ENCODE results near the gene UBL7. TPM values are rescaled to one million over a fixed set of nuclear protein-coding genes. Genes with fewer than 3 reads are reported as not detected.

UBL7 gene
- total RNA-seq, 1 experiment from 2014 or later: 73.9 TPM

DNA sequence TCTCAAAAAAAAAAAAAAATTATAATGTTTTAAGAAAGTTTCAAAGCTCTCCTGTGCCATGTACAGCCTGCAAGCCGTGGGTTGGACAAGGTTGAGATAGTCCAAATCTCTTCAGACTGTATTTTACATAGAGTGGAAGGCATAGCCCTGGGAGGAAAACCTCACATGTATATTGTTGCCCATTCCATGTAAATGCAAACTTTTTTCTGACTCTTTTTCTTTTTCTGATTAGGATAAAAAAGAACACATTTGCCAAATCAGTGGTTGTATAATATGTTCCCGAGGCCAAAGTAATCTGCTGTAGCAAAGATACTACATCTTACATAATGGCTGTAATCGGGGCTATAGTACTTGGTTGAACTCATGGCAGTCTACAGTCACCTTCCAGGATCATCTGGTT, 35.7 kb upstream of the UBL7 start:
- peaks cover 14% of the 10 kb centered on the region; the same call in 1 of the 2 replicates for H3F3A ChIP-seq (ENCODE audit: insufficient read depth, low read depth)
- no peaks in the 10 kb centered on the region for H3K9me3 ChIP-seq (ENCODE audit: insufficient read depth, low read depth)
- no peaks in the 10 kb centered on the region for H3K27me3 ChIP-seq (ENCODE audit: insufficient read depth, low read depth)
- no peaks in the 10 kb centered on the region for H3K9me2 ChIP-seq (ENCODE audit: insufficient read depth)
- no peak overlapping the region for H3K4me3 ChIP-seq
- H3K27ac ChIP-seq: no peak overlapping the region
- no peaks in the 10 kb centered on the region for H3K36me3 ChIP-seq (ENCODE audit: low read depth)
- no peak overlapping the region for H2AFZ ChIP-seq
- ChIA-PET POLR2A (ENCODE audit: unreplicated experiment) (no interaction called here), CTCF (interaction anchor here (0.6 kb wide), 1 partner anchor 33 kb away, joined by 5 read pairs; no protein-coding TSS in a partner anchor)
- TF ChIP-seq, protein P1, sequence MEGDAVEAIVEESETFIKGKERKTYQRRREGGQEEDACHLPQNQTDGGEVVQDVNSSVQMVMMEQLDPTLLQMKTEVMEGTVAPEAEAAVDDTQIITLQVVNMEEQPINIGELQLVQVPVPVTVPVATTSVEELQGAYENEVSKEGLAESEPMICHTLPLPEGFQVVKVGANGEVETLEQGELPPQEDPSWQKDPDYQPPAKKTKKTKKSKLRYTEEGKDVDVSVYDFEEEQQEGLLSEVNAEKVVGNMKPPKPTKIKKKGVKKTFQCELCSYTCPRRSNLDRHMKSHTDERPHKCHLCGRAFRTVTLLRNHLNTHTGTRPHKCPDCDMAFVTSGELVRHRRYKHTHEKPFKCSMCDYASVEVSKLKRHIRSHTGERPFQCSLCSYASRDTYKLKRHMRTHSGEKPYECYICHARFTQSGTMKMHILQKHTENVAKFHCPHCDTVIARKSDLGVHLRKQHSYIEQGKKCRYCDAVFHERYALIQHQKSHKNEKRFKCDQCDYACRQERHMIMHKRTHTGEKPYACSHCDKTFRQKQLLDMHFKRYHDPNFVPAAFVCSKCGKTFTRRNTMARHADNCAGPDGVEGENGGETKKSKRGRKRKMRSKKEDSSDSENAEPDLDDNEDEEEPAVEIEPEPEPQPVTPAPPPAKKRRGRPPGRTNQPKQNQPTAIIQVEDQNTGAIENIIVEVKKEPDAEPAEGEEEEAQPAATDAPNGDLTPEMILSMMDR (conservative IDR thresholded peaks at IDR 0.05): no peak
- no peak for TF ChIP-seq EZH2 (IDR thresholded peaks at IDR 0.05; ENCODE audit: low read depth)
- BruUV-seq (replicated peaks): no TSS peak
- no peaks in the 10 kb centered on the region for H4K20me1 ChIP-seq (ENCODE audit: insufficient read depth)
- no peaks in the 10 kb centered on the region for H3K79me2 ChIP-seq (ENCODE audit: low read depth)
- peaks cover 13% of the 10 kb centered on the region for H3K4me1 ChIP-seq (replicated peaks; ENCODE audit: insufficient read depth)
- intact Hi-C loops (cut with micrococcal nuclease; ENCODE audit: unreplicated experiment): loop anchor here (1.0 to 2.0 kb wide), 2 partner anchors 34 to 50 kb away; no protein-coding TSS in a partner anchor
- no peak for DNase-seq
- no peak overlapping the region for H3K4me2 ChIP-seq

DNA sequence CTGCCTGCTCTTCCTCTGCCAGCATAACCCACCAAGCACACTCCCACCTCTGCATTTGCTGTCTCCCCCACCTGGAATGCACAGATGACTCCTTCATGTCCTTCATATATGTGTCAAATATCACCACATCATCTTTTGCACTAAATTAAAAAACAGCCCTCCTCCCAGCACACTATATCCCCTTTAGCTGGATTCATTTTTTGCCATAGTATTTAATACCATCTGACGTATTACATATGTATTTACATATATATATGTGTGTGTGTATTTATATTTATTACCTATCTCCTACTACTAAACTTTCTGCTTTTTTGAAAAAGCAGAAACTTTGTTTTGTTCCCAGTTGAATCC, 29.4 kb upstream of the UBL7 start:
- POLR2A ChIA-PET (ENCODE audit: unreplicated experiment): no interaction called here
- intact Hi-C loops (cut with micrococcal nuclease; ENCODE audit: unreplicated experiment): loop anchor here (1.0 kb wide), 1 partner anchor 50 kb away; no protein-coding TSS in a partner anchor
- Histone ChIP-seq H3F3A (ENCODE audit: insufficient read depth, low read depth) (0 out of 2 replicates have a peak, but pooled peaks cover 6% of the 10 kb centered on the region), H3K4me1 (replicated peaks; ENCODE audit: insufficient read depth) (no peaks in the 10 kb centered on the region), H3K9me3 (ENCODE audit: insufficient read depth, low read depth) (no peaks in the 10 kb centered on the region), H3K27me3 (ENCODE audit: insufficient read depth, low read depth) (no peaks in the 10 kb centered on the region), H3K27ac (no peak overlapping the region), H3K79me2 (ENCODE audit: low read depth) (no peaks in the 10 kb centered on the region), H3K4me2 (no peak overlapping the region), H4K20me1 (ENCODE audit: insufficient read depth) (no peaks in the 10 kb centered on the region), H3K36me3 (ENCODE audit: low read depth) (no peaks in the 10 kb centered on the region), H3K9me2 (ENCODE audit: insufficient read depth) (no peaks in the 10 kb centered on the region), H2AFZ (no peak overlapping the region), H3K4me3 (no peak overlapping the region)
- CTCF ChIA-PET: interaction anchor here (1.0 kb wide), 1 partner anchor 109 kb away, joined by 3 read pairs; no protein-coding TSS in a partner anchor
- TF ChIP-seq, protein P1 (conservative IDR thresholded peaks at IDR 0.05): no peak
- no TSS peak for BruUV-seq (replicated peaks)
- DNase-seq: no peak

DNA sequence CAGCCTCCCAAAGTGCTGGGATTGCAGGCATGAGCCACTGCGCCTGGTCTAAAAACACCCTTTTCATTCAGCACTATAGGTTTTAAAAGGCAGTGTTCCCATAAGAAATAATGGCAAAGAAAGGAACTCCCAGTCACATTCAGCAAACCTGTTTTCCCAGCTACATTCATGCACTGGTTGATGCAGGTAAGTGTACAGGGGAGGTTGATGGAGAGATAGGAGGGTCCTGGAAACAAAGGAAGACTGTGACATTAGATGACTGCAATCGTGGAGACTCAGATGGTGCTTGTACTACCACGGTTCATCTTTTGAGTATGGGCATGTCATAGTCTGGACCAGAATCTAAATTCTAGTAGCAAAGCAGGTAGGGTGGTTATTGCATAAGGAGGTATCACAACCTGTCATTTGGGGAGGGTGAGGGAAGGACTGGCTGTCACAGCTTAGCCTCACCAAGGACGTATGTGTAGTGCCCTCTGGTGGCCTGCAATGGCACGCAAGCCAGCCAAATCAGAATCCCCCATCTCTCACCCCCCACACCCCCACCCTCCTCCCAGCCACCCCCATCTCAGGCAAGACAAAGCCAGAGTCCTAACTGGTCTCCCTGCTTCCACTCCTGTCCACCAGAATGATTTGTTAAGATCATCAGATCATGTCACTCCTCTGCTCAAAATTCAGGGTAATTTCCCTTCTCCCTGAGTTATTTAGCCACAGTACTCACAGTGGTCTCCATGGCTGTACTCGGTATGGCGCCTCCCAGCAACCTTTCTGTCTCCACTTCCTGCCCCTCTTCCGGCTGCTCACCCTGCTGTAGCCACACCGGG, 28.8 kb upstream of the UBL7 start:
- TF ChIP-seq EZH2 (IDR thresholded peaks at IDR 0.05; ENCODE audit: low read depth): no peak
- TF ChIP-seq, protein P1 (conservative IDR thresholded peaks at IDR 0.05): peak; percentile 66
- intact Hi-C loops (cut with micrococcal nuclease; ENCODE audit: unreplicated experiment): loop anchor here (1.0 kb wide), 2 partner anchors 51 to 116 kb away; no protein-coding TSS in a partner anchor
- Histone ChIP-seq H3K36me3 (ENCODE audit: low read depth) (no peaks in the 10 kb centered on the region), H3K4me2 (no peak overlapping the region), H3K9me3 (ENCODE audit: insufficient read depth, low read depth) (no peaks in the 10 kb centered on the region), H3K4me3 (no peak overlapping the region), H3K79me2 (ENCODE audit: low read depth) (no peaks in the 10 kb centered on the region), H3K27me3 (ENCODE audit: insufficient read depth, low read depth) (no peaks in the 10 kb centered on the region), H3F3A (ENCODE audit: insufficient read depth, low read depth) (0 out of 2 replicates have a peak, but pooled peaks cover 6% of the 10 kb centered on the region), H2AFZ (no peak overlapping the region), H3K4me1 (replicated peaks; ENCODE audit: insufficient read depth) (no peaks in the 10 kb centered on the region), H4K20me1 (ENCODE audit: insufficient read depth) (no peaks in the 10 kb centered on the region), H3K27ac (no peak overlapping the region), H3K9me2 (ENCODE audit: insufficient read depth) (no peaks in the 10 kb centered on the region)
- CTCF ChIA-PET: interaction anchor here (1.0 kb wide), 1 partner anchor 109 kb away, joined by 3 read pairs; no protein-coding TSS in a partner anchor
- DNase-seq: peak; percentile 48 to 57
- POLR2A ChIA-PET (ENCODE audit: unreplicated experiment): no interaction called here
- no TSS peak for BruUV-seq (replicated peaks)
